ENCODE data around the gene ITGA1.

ITGA1 gene

DNA sequence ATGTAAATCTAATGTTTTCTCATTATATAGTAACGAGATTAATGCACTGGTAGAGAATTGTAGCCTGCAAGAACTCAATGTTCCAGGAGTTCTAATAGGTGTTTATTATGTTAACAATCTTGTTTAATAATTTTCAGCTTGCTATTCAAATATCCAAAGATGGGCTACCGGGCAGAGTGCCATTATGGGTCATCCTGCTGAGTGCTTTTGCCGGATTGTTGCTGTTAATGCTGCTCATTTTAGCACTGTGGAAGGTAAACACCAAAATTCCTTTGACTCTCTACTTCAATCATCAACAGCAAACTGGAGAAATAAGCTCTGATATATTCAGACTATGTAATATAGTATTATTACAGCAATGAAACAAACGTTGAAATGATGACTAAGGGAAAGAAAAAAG is 159.5 kb downstream of the ITGA1 start:
- TF ChIP-seq, protein P1, sequence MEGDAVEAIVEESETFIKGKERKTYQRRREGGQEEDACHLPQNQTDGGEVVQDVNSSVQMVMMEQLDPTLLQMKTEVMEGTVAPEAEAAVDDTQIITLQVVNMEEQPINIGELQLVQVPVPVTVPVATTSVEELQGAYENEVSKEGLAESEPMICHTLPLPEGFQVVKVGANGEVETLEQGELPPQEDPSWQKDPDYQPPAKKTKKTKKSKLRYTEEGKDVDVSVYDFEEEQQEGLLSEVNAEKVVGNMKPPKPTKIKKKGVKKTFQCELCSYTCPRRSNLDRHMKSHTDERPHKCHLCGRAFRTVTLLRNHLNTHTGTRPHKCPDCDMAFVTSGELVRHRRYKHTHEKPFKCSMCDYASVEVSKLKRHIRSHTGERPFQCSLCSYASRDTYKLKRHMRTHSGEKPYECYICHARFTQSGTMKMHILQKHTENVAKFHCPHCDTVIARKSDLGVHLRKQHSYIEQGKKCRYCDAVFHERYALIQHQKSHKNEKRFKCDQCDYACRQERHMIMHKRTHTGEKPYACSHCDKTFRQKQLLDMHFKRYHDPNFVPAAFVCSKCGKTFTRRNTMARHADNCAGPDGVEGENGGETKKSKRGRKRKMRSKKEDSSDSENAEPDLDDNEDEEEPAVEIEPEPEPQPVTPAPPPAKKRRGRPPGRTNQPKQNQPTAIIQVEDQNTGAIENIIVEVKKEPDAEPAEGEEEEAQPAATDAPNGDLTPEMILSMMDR (IDR thresholded peaks at IDR 0.05): no peak
- Mint-ChIP-seq H3K4me3 (no peak overlapping the region), H3K27ac (no peak overlapping the region), H3K36me3 (ENCODE audit: low read depth) (no peaks in the 10 kb centered on the region), H3K27me3 (ENCODE audit: low read depth, poor library complexity) (no peaks in the 10 kb centered on the region), H3K9me3 (no peaks in the 10 kb centered on the region), H3K4me1 (no peaks in the 10 kb centered on the region)
- no peak for DNase-seq

DNA sequence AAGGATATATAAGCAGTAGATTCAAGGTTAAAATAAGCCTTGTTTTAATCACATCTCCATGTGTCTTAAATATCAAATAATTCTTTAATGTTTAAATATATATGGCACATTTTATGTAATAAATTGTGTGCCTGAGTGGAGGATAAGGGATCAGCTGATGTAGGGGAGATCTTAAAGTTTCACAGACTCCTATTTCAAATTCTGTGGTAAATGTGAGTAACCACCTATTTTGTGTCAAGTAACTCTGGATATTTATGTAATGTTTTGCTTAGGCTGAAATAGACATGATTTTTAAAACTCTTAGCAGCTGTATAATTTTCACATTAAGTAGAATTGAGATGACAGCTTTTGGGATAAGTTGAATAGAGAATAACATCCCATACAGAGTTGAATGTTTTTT is 160.1 kb downstream of the ITGA1 start:
- no peak for DNase-seq
- TF ChIP-seq, protein P1 (IDR thresholded peaks at IDR 0.05): no peak
- Mint-ChIP-seq H3K27ac (no peak overlapping the region), H3K4me1 (no peaks in the 10 kb centered on the region), H3K36me3 (ENCODE audit: low read depth) (no peaks in the 10 kb centered on the region), H3K27me3 (ENCODE audit: low read depth, poor library complexity) (no peaks in the 10 kb centered on the region), H3K4me3 (no peak overlapping the region), H3K9me3 (no peaks in the 10 kb centered on the region)

DNA sequence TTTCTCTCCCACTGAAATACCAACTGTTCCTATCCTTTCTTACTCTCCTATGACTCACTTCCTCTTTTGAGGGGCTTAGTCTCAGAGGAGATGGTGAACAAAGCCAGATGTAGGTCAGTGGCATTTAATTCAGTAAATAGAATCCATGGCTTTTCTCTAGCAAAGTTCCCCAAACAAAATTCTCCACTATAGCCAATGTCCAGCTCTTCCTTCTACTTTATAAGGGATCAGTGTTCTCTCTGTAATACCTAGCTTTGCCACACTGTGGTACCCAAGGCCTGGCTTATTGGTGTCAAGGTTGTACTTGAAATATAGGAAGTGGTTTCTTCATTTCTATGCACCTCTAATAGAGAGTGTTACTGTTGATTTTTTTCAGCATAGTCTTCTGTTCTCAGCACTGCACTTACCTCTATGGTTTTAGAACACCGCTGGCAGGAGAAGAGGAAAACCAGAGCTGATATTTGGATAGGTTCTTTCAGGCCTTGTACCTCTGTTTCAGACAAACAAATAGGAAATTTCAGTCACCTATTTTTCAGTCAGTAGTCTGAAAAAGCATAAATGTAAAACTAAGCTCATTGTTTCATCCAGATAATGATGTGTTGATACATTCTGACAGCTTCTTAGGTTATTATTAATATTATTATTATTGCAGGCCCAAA is 160.8 kb downstream of the ITGA1 start:
- no peaks in the 10 kb centered on the region for H3K36me3 Mint-ChIP-seq (ENCODE audit: low read depth)
- TF ChIP-seq, protein P1 (IDR thresholded peaks at IDR 0.05): peak; percentile 73
- peak; percentile 50 for DNase-seq
- no peaks in the 10 kb centered on the region for H3K9me3 Mint-ChIP-seq
- no peaks in the 10 kb centered on the region for H3K27me3 Mint-ChIP-seq (ENCODE audit: low read depth, poor library complexity)
- H3K27ac Mint-ChIP-seq: no peak overlapping the region
- no peak overlapping the region for H3K4me3 Mint-ChIP-seq
- H3K4me1 Mint-ChIP-seq: no peaks in the 10 kb centered on the region

DNA sequence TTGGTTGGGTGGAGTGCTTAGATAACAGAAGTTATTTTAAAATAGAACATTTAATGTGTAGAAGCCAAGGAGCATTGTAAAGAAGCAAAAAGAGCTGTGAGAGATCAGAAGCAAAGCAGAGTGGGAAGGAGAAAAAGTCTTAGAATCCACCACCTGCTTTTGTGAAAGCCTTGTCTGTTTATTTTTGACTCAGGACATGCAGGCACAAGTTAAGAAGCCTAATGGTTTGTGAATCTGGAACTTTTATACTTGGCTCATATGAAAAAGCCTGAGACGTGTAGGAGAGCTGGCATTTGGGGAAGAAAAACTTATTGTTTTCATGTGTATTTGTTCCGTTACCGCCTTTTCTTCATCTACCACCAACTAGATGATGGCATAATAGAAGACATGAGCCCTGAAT is 163.0 kb downstream of the ITGA1 start:
- TF ChIP-seq, protein P1 (IDR thresholded peaks at IDR 0.05): no peak
- Mint-ChIP-seq H3K4me1 (no peaks in the 10 kb centered on the region), H3K36me3 (ENCODE audit: low read depth) (no peaks in the 10 kb centered on the region), H3K9me3 (no peaks in the 10 kb centered on the region), H3K27me3 (ENCODE audit: low read depth, poor library complexity) (no peaks in the 10 kb centered on the region), H3K27ac (no peak overlapping the region), H3K4me3 (no peak overlapping the region)
- DNase-seq: no peak

DNA sequence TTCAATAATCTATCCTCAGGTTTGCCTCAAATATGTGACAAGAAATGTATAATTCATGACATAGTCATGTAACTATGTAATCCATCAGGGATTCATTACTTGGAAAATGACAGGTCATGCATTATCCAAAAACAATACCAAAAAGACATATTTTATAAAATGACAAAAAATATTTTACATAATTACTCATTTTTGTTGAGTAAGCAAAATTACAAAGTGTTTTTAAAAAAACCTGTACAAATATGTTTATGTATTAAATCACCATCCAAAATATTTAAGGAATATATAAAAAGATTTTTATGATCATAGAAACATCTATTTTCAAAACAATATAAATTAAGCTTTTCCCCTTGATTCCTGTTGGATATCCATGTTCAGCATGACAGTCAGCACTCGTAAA is 164.8 kb downstream of the ITGA1 start:
- no peak overlapping the region for H3K4me3 Mint-ChIP-seq
- no peaks in the 10 kb centered on the region for H3K9me3 Mint-ChIP-seq
- no peak for DNase-seq
- peaks cover 3% of the 10 kb centered on the region for H3K27me3 Mint-ChIP-seq (ENCODE audit: low read depth, poor library complexity)
- H3K27ac Mint-ChIP-seq: no peak overlapping the region
- H3K36me3 Mint-ChIP-seq (ENCODE audit: low read depth): no peaks in the 10 kb centered on the region
- H3K4me1 Mint-ChIP-seq: no peaks in the 10 kb centered on the region
- TF ChIP-seq, protein P1 (IDR thresholded peaks at IDR 0.05): no peak

DNA sequence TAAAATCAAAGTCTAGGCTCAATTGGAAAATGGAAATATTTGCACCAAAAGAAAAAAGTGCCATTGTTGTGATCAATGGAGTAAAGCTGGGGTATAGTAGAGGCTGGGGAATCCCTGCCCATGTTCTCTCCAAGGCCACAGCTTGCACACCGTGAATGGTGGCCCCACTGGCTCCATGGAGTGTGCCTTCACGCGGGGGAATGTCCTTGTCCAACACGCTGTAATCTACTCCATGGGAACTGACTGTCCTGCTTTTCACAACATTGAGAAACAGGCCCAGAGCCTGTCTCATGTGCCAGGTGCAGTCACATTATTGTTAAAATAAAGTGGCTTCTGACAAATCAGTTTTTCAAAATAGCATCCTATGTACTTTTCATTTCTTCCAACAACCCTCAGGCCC is 168.3 kb downstream of the ITGA1 start:
- H3K4me1 Mint-ChIP-seq: no peaks in the 10 kb centered on the region
- no peaks in the 10 kb centered on the region for H3K36me3 Mint-ChIP-seq (ENCODE audit: low read depth)
- H3K27ac Mint-ChIP-seq: no peak overlapping the region
- DNase-seq: no peak
- no peaks in the 10 kb centered on the region for H3K9me3 Mint-ChIP-seq
- H3K27me3 Mint-ChIP-seq (ENCODE audit: low read depth, poor library complexity): peaks cover 4% of the 10 kb centered on the region
- TF ChIP-seq, protein P1 (IDR thresholded peaks at IDR 0.05): no peak
- no peak overlapping the region for H3K4me3 Mint-ChIP-seq

Data from nephron progenitor cell (in vitro differentiated cells).